Activated naive CD8-positive, alpha-beta T cell (primary cell): ENCODE data around the gene RAMP1.

Experiments
- H3K27ac Mint-ChIP-seq: one replicate; pipeline ENCODE4 v1.8.0; 2021; ENCODE audit warnings: mixed read lengths
- H3K27me3 Mint-ChIP-seq: one replicate; pipeline ENCODE4 v1.8.0; 2021; ENCODE audit warnings: mixed read lengths
- H3K36me3 Mint-ChIP-seq: one replicate; pipeline ENCODE4 v1.8.0; 2021; ENCODE audit warnings: mixed read lengths
- H3K4me1 Mint-ChIP-seq: one replicate; pipeline ENCODE4 v1.8.0; 2021; ENCODE audit warnings: low read depth, mixed read lengths
- H3K4me3 Mint-ChIP-seq: one replicate; pipeline ENCODE4 v1.8.0; 2021; ENCODE audit warnings: mild to moderate bottlenecking, mixed read lengths
- H3K9me3 Mint-ChIP-seq: one replicate; pipeline ENCODE4 v1.8.0; 2021; ENCODE audit warnings: low read depth, mixed read lengths

RAMP1 gene

DNA sequence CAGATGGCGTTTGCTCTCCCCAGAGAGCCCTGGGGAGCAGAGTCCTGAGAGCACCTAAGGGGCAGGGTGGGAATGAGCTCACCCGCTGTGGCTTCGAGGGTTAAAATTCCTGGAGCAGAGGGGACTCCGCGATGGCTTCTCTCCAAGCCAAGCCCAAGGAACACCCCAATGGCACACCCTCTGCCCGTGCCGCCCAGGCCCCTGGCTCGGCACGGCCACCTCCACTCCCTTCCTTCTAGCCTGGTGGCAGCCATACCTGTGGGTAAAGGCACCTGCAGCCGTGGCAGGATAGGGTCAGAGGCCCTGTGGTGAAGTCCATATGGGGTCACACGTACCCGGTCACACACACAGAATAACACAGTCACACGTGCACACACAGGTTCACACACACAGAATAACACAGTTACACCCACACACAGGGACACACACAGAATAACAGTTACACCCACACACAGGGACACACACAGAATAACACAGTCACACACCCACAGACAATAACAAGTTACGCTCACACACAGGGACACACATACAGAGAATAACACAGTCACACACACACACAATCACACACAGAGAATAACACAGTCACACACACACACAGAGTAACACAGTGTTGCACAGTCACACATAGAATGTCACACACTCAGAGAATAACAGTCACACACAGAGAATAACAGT is 50.5 kb downstream of the RAMP1 start:
- Mint-ChIP-seq H3K36me3 (peaks cover 5% of the 10 kb centered on the region), H3K4me1 (peaks cover 7% of the 10 kb centered on the region), H3K4me3 (no peak overlapping the region), H3K27ac (no peak overlapping the region), H3K9me3 (peaks cover 6% of the 10 kb centered on the region), H3K27me3 (no peaks in the 10 kb centered on the region)

DNA sequence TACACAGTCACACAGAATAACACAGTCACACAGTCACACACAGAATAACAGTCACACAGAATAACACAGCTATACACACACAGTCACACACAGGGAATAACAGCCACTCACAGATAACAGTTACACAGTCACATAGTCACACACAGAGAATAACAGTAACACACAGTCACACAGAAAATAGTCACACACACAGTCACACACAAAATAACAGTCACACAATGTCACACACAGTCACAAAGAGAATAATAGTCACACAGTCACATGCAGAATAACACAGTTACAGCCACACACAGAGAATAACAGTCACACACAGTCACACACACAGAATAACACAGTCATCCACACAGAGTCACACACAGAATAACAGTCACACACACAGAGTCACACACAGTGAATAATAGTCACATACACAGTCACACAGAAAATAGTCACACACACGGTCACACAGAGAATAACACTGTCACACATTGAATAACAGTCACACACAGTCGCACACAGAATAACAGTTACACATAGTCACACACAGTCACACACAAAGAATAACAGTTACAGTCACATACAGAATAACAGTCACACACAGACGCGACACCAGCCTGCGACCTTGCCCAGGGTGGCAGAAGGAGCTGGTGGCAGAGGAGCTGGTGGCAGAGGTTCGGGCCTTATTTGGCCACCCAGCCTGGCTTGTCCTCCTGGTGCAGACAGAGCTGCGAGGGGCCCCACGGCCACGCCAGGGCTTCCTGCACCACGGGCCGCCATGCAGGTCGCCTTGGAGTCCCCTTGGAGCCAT is 51.3 kb downstream of the RAMP1 start:
- no peaks in the 10 kb centered on the region for H3K27me3 Mint-ChIP-seq
- H3K36me3 Mint-ChIP-seq = peaks cover 5% of the 10 kb centered on the region
- H3K4me3 Mint-ChIP-seq = no peak overlapping the region
- H3K4me1 Mint-ChIP-seq = no peaks in the 10 kb centered on the region
- peaks cover 6% of the 10 kb centered on the region for H3K9me3 Mint-ChIP-seq
- no peak overlapping the region for H3K27ac Mint-ChIP-seq

DNA sequence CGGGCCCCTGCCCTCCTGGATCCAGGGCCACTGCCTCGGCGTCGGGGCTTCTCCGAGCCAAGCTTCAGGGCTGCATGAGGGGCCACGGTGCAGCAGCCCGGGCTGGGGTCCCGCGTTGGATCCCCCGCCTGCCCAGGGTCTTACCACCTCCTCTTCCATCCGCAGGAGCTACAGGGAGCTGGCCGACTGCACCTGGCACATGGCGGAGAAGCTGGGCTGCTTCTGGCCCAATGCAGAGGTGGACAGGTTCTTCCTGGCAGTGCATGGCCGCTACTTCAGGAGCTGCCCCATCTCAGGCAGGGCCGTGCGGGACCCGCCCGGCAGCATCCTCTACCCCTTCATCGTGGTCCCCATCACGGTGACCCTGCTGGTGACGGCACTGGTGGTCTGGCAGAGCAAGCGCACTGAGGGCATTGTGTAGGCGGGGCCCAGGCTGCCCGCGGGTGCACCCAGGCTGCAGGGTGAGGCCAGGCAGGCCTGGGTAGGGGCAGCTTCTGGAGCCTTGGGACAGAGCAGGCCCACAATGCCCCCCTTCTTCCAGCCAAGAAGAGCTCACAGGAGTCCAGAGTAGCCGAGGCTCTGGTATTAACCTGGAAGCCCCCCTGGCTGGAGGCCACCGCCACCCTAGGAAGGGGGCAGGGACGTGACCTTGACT is 52.1 kb downstream of the RAMP1 start:
- Mint-ChIP-seq H3K9me3 (peaks cover 6% of the 10 kb centered on the region), H3K27me3 (no peaks in the 10 kb centered on the region), H3K4me3 (no peak overlapping the region), H3K36me3 (peaks cover 5% of the 10 kb centered on the region), H3K27ac (no peak overlapping the region), H3K4me1 (no peaks in the 10 kb centered on the region)

DNA sequence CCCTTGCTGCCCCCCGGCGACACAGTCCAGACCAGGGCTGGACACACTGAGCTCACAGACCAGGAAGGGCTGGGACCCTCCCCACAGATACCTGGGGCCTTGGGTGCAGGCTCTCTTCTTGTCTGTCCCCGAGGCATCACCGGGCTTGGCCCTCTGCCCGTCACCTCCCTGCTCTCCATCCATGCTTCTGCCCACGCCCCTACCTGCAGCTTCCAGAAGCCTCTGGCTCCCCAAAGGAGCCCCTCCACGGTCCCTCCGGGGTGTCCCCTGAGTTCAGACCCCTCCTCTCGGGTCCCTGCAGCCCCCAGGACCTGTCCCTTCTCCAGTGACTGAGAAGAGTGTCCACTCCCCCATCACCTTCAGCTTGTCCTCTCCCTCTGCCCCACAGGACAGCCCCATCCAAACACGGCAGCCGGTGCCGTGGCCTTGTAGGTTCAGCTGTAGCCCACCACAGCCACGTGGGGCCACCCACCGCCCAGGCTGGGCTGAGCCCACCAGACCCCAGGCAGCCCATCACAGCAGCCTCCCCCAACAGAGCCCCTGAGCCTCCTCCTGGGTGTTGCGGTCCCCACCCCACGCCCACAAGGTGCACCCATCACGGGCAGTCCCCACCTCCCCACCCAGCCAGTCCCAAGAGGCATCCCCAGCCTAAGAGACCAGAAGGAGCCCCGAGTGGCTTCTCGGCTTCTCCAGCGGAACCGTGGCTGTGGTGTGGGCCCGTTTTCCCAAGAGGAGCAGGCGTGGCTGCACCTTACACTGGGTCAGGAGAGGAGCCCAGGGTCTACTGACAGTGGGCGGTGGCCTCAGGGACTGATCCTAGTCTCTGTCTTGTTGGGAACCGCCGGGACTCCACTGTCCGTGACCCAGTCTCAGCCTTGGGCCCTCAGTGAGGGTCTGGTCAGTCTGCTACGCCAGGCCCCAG is 53.1 kb downstream of the RAMP1 start:
- Mint-ChIP-seq H3K4me1 (no peaks in the 10 kb centered on the region), H3K9me3 (peaks cover under 1% of the 10 kb centered on the region), H3K36me3 (peaks cover under 1% of the 10 kb centered on the region), H3K4me3 (no peak overlapping the region), H3K27ac (no peak overlapping the region), H3K27me3 (no peaks in the 10 kb centered on the region)

DNA sequence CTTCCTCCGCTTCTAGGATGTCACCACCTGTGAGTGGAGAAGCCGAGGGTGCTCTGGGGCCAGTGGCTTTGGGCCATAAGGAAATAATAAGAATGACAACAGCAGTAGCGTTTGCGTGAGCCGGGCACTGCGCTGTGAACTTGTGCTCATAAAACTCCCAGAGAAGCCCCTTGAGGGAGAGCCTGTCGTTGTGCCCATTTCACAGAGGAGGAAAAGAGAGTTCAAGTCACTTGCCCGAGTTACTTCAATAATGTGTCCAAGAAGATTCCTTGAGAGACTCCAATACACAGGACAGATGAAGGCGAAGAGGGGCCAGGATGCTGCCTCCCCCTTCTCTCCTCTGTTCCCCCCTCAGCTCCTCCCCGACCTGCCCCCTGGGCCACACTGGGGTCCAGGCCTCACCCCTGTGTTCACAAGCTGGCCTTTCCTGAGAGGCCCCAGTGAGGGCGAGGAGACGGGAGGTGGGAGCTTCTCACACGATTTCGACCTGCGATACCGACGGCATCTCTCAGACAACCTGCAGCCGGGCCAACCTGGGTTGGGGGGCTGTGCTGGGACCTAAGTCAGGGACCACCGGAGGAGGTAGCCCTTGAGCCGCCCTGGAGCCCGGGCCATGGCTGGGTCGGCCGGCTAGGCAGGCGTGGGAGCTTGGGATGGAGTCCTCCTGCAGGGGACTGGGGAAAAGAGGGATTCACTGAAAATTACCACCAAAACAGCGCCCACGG is 53.9 kb downstream of the RAMP1 start:
- no peaks in the 10 kb centered on the region for H3K36me3 Mint-ChIP-seq

DNA sequence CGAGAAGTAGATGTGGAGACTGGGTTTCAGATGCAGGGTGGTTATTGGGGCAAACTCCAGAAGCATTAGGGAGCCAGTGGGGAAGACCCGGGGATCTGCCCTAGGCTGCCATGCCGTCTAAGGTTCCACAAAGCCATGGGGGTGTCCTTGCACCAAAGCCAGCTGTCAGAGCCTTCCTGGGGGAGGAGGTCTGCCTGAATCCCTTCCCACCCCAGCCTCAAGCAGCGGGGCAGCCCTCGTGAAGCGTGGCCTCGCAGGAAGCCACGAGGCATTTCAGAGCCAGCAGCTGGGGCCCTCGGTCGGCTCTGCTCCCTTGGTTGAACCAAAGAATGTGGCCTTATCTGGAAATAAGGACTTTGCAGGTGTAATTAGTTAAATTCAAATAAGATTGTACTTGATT is 56.2 kb downstream of the RAMP1 start:
- H3K4me3 Mint-ChIP-seq = no peak overlapping the region
- H3K27me3 Mint-ChIP-seq = no peaks in the 10 kb centered on the region
- no peaks in the 10 kb centered on the region for H3K36me3 Mint-ChIP-seq
- H3K4me1 Mint-ChIP-seq = peaks cover 2% of the 10 kb centered on the region
- H3K9me3 Mint-ChIP-seq = no peaks in the 10 kb centered on the region
- no peak overlapping the region for H3K27ac Mint-ChIP-seq

More for the DNA sequence above, 53.9 kb downstream of the RAMP1 start:
- no peak overlapping the region for H3K4me3 Mint-ChIP-seq
- H3K27me3 Mint-ChIP-seq = no peaks in the 10 kb centered on the region
- no peaks in the 10 kb centered on the region for H3K4me1 Mint-ChIP-seq
- no peaks in the 10 kb centered on the region for H3K9me3 Mint-ChIP-seq
- no peak overlapping the region for H3K27ac Mint-ChIP-seq

DNA sequence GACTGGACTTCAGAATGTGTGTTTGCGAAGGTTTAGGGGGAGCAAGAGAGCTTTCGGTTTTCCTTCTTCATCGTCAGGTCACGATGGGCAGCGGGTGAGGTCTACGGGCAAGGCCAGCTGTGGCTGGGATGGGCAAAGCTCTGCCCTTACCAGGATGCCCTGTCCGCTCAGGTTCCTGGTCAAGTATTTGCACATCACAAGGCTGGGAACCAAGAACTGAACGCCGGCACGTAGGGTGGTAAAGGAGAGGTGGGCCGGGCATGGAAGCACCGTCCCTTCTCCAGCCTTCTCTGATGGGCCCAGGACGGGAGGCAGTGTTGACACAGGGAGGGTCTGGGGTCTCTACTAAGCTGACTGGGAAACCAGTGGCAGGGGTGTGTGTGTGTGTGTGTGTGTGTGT is 56.9 kb downstream of the RAMP1 start:
- H3K4me1 Mint-ChIP-seq = peaks cover 2% of the 10 kb centered on the region
- H3K4me3 Mint-ChIP-seq = no peak overlapping the region
- H3K27me3 Mint-ChIP-seq = no peaks in the 10 kb centered on the region
- no peaks in the 10 kb centered on the region for H3K9me3 Mint-ChIP-seq
- no peaks in the 10 kb centered on the region for H3K36me3 Mint-ChIP-seq
- peak overlapping the region; percentile 22 for H3K27ac Mint-ChIP-seq

DNA sequence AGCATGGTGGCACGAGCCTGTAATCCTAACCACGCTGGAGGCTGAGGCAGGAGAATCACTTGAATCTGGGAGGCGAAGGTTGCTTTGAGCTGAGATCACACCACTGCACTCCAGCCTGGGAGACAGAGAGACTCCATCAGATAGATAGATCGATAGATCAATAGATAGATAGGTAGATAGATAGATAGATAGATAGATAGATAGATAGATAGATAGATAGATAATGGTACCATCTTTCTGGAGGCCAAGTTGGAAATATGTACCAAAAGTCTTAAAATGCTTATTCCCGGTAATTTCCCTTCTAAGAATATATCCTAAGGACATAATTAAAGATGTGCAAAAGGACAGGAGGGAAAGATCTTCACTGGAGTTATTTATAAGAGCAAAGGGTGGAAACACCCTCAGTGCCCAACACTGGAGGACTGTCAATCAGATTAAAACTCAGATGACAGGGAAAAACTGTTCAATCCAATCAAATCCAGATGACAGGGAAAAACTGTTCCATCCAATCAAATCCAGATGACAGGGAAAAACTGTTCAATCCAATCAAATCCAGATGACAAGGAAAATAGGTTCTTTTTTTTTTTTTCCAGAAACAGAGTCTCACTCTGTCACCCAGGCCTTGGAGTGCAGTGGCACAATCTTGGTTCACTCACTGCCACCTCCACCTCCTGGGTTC is 58.4 kb downstream of the RAMP1 start:
- peaks cover 2% of the 10 kb centered on the region for H3K4me1 Mint-ChIP-seq
- H3K4me3 Mint-ChIP-seq = no peak overlapping the region
- H3K9me3 Mint-ChIP-seq = no peaks in the 10 kb centered on the region
- no peaks in the 10 kb centered on the region for H3K36me3 Mint-ChIP-seq
- no peak overlapping the region for H3K27ac Mint-ChIP-seq
- H3K27me3 Mint-ChIP-seq = no peaks in the 10 kb centered on the region

DNA sequence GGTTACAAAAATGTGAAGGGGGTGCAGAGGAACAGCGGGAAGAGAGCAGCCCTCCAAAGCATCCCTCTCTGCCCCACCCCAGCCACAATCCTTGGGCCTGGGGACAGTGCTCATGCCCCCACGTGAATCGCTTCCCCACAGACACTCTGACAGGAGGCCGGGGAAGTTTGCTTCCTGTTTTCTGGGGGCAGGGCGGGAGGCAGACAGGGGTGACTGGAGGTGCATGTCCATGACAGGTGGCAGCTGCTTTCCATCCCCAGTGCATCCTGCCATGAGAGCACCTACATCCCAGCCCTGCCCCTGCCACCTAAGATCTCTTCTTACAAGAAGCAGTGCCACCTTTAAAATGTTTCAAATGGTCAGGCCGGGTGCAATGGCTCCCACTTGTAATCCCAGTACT is 60.2 kb downstream of the RAMP1 start:
- Mint-ChIP-seq H3K27me3 (no peaks in the 10 kb centered on the region), H3K9me3 (no peaks in the 10 kb centered on the region), H3K36me3 (no peaks in the 10 kb centered on the region), H3K4me3 (no peak overlapping the region), H3K4me1 (peaks cover 5% of the 10 kb centered on the region), H3K27ac (no peak overlapping the region)

DNA sequence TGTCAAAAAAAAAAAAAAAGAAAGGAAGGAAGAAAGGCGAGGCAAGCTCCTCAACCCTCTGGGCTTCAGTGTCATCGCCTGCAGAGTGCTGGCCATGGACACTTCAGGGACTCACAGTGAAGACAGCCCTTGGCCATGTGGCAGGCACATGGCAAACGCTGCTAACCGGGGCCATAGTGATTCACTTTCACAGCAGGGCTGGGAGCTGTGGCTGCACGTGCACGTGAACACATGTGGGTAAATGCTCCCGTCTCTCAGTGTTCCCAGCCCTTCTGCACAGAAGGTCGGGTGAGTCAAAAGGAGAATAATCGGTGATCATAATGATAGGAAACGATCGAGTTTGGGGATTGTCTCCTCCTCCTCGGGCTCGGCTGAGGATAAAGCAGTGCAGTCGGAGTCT is 61.2 kb downstream of the RAMP1 start:
- H3K27ac Mint-ChIP-seq = no peak overlapping the region

DNA sequence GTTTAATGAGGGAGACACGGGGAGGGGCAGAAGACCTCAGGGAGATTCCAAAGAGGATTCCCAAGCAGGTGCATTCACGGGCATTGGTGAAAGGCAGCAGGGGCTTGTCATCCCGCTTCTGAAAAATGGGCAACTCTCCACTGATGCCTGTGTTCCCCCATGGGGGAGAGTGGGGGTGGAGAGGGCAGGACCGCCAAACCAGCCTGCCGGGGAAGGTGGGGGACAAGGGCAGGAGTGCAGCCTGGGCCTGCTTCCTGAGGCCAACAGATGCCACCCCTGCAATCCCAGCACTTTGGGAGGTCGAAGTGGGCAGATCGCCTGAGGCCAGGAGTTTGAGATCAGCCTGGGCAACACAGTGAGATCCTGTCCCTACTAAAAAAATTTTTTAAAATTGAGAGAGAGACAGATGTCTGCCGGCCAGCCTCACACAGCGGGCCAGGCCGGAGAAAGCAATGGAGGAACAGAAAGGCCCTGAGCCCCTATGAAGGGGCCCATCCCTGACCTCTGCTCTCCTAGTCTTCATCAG is 62.6 kb downstream of the RAMP1 start:
- Mint-ChIP-seq H3K9me3 (no peaks in the 10 kb centered on the region), H3K4me1 (peaks cover 13% of the 10 kb centered on the region), H3K27ac (no peak overlapping the region), H3K27me3 (no peaks in the 10 kb centered on the region), H3K36me3 (no peaks in the 10 kb centered on the region), H3K4me3 (no peak overlapping the region)

More for the DNA sequence above, 61.2 kb downstream of the RAMP1 start:
- H3K4me1 Mint-ChIP-seq = peaks cover 8% of the 10 kb centered on the region
- no peaks in the 10 kb centered on the region for H3K9me3 Mint-ChIP-seq
- H3K36me3 Mint-ChIP-seq = no peaks in the 10 kb centered on the region
- H3K27me3 Mint-ChIP-seq = no peaks in the 10 kb centered on the region
- no peak overlapping the region for H3K4me3 Mint-ChIP-seq

DNA sequence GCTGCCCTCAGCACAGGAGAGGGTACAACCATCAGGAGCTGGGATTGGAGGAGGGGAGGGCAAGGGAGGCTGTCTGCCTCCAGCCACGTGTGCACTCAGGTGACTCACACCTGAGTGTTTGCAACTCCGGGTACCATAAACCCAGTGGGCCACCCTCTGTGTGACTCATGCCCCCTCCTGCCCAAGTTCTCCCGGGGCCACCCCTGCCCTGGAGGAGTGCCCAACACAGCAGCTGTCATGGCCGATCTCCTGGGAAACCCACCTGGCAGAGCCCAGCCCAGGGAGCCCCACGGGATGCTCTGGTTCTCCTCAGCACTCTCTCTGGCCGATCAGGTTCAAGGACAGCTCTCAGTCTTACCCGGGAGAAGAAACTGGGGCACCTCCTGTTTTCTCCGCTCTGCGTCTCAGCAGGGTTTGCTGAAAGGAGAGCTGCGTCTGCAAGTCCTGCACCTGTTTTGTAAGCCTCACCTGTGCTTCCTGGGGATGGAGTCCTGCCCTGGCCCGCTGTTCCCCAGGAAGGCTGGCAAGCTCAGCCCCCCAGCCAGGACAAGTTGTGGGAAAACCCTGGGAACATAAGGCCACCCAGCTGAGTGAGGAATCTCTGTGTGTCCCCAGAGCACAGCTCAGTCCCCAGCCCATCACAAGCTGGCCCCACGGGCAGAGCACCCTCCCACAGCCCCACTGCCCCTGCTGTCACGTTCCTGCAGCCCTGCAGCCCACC is 63.4 kb downstream of the RAMP1 start:
- H3K4me3 Mint-ChIP-seq = no peak overlapping the region
- no peaks in the 10 kb centered on the region for H3K27me3 Mint-ChIP-seq
- H3K9me3 Mint-ChIP-seq = no peaks in the 10 kb centered on the region
- no peak overlapping the region for H3K27ac Mint-ChIP-seq
- no peaks in the 10 kb centered on the region for H3K36me3 Mint-ChIP-seq
- H3K4me1 Mint-ChIP-seq = peaks cover 14% of the 10 kb centered on the region
